ENCODE measurements around the gene CRYZ.

- no peak for TF ChIP-seq CTCF (IDR thresholded peaks at IDR 0.05)
- TF ChIP-seq EZH2 (IDR thresholded peaks at IDR 0.05), result no peak
Observed at GRCh38 chr1:74697832-74698231, 35.0 kb downstream of the CRYZ start.

Data from neural progenitor cell (in vitro differentiated cells).